GM13976 (cell line): ENCODE results near the gene PCYOX1L.

Experiments
- DNase-seq: peaks from one replicate; pipeline ENCODE4 v3.0.0; 2012; ENCODE audit warnings: low spot score
- CTCF ChIP-seq: IDR thresholded peaks from 2 replicates; pipeline ENCODE4 v1.5.1; 2012; ENCODE audit warnings: borderline replicate concordance, mild to moderate bottlenecking; ENCODE audit not compliant: insufficient read depth; ENCODE audit errors: extremely low read depth, missing control alignments, control extremely low read depth
- in situ Hi-C: fragments of 300-500 bp; cut with MboI; formaldehyde crosslinking; loops from one replicate; pipeline ENCODE4 v1.12.0; 2022; ENCODE audit warnings: low sequenced_read_pairs, mixed read lengths, inconsistent platforms; ENCODE audit not compliant: unreplicated experiment

Gene PCYOX1L

GRCh38 chr5:149355688-149356087 is 2.2 kb upstream of the PCYOX1L start:
- in situ Hi-C loops = no loop called here
- no peak for TF ChIP-seq CTCF
- DNase-seq = no peak

GRCh38 chr5:149356391-149356790 is 1.5 kb upstream of the PCYOX1L start:
- DNase-seq = no peak
- TF ChIP-seq CTCF = no peak
- in situ Hi-C loops = no loop called here

GRCh38 chr5:149358294-149358651 is 427 bp downstream of the PCYOX1L start:
- TF ChIP-seq CTCF = no peak
- no peak for DNase-seq
- in situ Hi-C loops = no loop called here

GRCh38 chr5:149358868-149359495 is 1.1 kb downstream of the PCYOX1L start:
- no peak for DNase-seq
- in situ Hi-C loops = no loop called here
- no peak for TF ChIP-seq CTCF

- in situ Hi-C loops = no loop called here
- TF ChIP-seq CTCF = no peak
- DNase-seq = no peak
Measured at GRCh38 chr5:149360272-149360671, 2.4 kb downstream of the PCYOX1L start.

- TF ChIP-seq CTCF = no peak
- in situ Hi-C loops = no loop called here
- DNase-seq = no peak
Measured at GRCh38 chr5:149362541-149362940, 4.7 kb downstream of the PCYOX1L start.
